Stimulated activated CD4-positive, alpha-beta T cell treated with anti-CD3 and anti-CD28 coated beads, Interleukin-4, amount 100 ng/mL, for 24 hours (primary cell): ENCODE results near the gene FOXK1.
A peak's percentile ranks its signal among the peaks of the same experiment; 100 is the strongest.

Experiments
- DNase-seq: peaks from one replicate; pipeline ENCODE4 v3.0.0-alpha.2; 2020

Gene FOXK1

DNA sequence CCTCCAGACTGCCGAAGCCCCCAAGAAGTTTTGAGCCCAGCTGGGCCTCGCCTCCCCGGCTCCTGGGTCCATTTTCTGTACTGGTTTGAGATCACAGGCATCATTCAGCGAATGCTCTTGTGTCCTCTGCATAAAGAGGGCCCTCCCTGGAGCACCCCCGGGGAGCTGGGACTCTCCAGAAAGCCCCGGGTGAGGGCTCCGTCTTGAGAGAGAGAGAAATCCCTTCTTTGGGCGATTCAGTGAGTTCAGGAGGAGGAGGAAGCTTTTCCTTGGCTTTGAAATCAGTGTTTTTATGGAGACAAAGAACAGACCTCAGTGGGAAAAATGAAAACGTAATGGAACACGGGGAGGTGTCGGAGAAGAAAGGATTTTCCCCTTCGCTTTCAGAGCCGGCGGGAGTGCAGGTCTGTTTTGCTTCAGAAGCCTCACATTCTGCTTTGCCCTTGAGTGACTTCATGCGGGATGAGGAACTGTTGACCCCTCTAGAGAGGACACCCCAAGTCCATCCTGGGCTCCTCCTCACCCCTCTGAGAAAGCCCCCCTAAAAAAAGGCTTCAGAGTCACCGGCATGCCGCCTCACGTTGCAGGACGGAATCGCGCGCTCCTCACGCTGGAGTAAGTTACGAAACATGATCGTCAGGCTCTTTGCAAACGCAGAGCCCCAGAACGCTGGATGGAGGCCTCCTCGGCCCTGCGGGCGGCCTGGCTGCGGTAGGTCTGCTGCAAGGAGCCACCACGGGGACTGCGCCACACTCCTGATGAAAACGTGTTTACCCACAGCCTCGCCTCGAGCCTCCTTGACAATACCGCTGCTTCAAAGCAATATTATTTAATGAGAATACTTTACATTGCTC lies 84.8 kb downstream of the FOXK1 start:
- no peak for DNase-seq

DNA sequence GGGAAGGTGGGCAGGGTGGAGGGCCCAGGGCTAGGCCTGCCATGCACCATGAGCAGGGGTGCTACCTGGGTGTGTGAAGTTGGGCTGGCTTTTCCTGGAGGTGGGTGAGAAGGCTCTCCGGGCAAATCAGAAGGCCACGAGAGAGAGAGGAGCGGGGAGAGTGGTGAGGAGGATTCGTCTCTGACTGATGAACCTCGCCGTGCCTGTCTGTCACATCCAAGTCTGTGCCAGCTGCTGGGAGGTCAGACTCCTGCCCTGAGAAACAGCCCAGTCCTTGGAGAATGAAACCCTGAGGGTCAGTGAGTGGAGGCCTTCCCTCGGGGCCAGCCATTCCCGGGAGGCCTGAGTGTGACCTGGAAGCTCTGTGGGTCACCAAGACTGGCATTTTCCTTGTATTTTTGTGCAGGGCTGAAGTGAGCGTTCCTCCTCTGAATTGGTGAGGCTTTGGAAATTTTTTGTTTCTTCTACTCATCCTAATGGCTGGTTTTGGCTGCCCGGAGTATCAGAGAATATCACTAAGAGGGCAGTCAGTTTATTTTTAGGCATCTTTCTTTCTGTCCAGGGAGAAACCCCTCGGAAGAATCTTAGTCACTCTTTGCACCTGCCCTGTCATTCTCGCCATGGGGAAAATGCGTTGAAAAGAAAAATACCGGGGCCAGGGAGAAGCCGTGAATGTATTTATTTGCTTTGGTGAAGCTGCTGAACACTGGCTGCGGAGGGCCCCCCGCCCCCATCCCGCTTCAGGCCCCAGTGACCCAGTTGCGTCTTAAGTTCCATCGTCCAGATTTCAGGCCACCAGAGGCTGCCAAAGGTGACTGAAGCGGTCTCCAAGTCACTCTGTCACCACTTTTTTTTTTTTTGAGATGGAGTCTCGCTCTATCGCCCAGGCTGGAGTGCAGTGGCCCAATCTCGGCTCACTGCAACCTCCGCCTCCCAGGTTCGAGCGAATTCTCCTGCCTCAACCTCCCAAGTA lies 86.8 kb downstream of the FOXK1 start:
- no peak for DNase-seq

DNA sequence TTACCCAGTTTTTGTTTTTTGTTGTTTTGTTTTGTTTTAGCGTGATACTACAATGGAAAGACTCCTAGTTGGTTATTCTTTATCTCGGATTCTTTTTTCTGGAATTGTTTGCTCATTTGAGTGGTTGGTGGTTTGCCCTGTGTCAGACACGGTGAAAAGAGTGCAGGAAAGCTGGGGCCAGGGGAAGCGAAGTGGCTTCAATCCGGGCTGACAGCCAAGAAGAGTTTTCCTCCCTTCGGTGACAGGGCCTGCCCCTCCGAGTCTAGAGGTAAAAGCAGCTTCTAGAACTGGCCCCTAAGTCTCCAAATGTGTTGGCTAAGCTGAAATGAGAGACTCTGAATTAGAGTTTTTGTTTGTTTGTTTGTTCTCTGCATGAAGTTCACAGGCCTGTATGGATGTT lies 87.7 kb downstream of the FOXK1 start:
- no peak for DNase-seq

DNA sequence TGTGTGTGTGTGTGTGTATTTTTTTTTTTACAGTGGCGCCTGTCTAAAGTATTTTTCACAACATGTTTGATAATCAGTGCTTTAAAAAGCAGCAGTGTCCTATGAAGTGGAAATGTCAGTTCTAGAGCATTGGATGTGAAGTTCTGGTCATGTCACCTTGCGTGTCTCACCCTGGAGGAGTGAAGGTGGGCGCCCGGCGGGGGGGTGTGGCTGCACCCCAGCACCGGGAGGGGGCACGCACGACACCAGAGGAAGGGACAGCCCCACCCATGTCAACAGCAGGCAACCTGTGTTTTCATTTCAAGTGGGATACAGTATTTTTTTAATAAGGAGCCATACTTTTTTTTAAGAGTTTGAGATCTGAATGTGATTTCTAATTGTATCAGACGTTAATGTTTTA lies 88.8 kb downstream of the FOXK1 start:
- DNase-seq = no peak

DNA sequence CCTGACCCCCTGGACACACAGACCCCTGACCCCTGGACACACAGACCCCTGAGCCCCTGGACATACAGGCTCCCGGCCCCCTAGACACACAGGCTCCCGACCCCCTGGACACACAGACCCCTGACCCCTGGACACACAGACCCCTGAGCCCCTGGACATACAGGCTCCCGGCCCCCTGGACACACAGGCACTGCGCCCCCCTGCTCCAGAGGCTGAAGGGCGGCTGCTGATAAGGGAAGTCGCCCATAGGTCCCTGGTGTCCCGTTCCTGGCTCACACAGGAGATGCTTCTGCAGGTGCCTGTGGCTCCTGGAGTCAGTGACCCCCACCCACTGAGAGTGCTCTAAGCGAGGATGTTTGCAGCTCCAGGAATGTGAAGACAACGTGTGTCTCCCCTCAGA lies 89.6 kb downstream of the FOXK1 start:
- DNase-seq = no peak

DNA sequence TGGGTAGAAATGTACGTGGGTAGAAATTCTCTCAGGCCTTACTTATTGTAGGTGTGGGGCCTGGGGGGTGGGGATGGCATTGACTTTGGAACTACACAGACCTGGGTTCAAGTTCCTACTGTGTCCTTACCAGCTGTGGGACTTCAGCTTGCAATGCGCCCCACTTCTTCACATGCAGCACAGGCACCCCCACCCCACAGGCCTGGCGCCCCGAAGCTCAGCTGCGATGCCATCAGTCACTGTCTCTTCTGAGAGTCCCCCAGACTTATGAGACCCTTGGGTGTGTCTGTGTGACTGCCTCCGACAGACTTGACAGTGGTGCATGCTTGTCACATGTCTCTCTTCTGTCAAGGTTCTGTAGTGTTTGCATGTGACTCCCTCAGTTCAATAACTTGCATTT lies 90.2 kb downstream of the FOXK1 start:
- no peak for DNase-seq

DNA sequence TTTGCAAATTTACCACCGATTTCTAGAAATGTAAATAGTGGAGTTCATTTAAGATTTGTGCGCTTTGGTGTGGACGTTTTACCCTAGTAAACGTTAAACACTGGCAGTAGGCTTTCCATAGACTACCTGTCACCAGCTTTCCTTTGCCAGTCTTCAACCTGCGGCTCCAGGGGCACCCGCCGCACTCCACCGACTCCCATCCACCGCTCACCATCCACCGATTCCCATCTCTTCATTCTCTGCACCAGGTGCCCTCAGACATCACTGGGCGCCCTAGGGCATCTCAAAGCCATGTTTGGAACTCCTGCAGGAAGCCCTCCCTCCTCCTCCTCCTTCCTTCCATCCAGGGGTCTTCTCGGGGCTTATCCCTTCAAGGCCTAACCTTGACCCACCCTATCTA lies 91.9 kb downstream of the FOXK1 start:
- DNase-seq = no peak

DNA sequence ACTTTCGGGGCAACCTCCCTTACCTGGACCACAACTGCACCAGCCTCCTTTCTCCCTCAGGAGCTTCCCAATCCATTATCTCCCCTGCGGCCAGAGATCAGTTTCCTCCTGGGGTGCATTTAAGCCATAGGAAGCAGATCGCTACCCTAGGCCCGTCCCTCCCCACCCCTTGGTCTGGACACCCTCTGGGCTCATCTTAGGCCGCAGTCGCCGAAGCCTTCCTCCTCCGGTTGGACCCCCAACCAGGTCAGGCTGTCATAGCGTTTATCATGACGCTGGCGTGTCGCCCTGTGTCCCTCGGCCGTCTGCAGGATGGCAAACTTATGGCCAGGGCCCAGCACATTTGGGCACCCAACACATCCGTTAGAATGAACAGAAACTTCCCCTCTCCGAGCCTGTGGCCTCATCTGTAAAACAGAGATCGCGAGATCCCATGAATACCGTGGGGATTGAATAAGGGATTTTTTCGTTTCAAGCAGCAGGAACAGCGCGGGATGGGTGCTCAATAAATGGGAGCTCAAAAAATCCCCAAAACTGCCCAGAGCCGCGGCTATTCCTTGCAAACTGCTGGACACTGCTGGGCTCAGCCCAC lies 92.7 kb downstream of the FOXK1 start:
- no peak for DNase-seq

DNA sequence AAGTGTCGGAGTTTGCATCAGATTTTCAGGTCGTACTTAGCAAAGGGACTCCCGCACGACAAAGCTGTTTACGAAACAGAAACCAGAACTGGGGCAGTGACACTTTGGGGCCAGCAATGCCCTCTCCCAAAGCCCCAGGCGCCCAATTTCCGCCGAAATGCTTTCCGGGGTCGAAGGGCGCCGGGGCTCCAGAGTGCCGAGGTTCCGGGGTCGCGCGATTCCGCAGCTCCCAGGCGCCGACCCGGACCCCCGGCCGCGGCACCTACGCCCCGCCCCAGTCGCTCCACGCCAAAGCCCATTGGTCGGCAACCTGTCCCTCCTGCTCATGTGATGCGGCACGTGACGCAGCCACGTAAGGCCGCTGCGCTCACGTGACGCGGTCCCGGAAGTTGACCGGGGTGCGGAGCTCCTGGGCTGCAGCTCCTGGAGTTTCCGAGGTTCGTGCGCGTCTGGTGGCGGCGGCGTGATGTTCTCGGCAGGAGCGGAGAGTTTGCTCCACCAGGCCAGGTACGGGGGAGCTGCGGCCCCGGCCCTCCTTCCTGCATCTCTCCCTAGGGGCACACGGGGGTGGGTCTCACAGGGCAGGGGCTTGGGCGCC lies 93.3 kb downstream of the FOXK1 start, which contains the start of gene AP5Z1:
TSS of gene AP5Z1 (plus strand) at position 374 of the 598 bp plus-strand sequence. CDS start at position 467, 93 bp downstream.
- DNase-seq = peak; percentile 96

DNA sequence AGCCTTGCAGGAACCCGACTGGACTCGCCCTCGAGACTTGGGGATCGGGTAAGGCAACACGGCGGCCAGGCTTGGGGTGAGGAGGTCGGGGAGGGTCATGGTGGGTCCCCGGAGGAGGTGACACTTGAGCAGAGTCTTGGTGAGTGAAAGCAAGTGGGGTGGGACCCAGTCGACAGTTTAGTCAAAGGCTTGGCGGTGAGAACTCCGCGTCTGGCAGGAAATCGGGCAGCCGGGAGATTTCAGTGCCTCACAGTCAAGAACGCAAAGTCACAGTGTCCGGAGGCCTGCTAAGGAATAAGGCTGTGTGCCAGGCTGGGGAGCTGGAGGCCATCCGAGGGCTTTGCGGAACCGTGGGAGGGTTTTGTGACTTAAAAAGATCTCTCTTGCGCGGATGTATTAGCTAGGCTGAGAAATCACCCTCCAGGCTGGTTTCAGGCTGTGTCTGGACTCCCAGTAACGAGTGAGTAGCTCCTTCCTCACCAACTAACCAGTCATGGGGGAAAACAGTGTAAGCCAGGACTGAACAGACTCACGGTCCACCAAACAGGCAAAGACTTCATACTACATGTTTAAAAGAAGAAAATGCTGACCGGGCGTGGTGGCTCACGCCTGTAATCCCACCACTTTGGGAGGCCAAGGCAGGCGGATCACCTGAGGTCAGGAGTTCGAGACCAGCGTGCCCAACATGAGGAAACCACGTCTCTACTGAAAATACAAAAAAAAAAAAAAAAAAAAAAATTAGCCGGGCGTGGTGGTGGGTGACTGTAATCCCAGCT lies 93.9 kb downstream of the FOXK1 start:
- DNase-seq = peak; percentile 50

DNA sequence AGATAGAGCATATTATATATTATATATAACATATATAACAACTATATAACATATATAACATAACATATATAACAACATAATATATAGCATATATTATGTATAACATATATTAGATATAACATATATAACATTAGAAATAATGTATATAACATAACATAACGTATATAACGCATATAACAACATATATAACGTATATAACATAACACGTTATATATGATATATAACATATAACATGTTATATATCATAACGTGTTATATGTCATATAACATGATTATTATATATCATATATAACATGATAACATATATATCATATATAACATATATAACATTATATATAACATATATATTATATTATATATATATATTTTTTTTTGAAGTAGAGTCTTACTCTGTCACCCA lies 97.0 kb downstream of the FOXK1 start:
- no peak for DNase-seq

DNA sequence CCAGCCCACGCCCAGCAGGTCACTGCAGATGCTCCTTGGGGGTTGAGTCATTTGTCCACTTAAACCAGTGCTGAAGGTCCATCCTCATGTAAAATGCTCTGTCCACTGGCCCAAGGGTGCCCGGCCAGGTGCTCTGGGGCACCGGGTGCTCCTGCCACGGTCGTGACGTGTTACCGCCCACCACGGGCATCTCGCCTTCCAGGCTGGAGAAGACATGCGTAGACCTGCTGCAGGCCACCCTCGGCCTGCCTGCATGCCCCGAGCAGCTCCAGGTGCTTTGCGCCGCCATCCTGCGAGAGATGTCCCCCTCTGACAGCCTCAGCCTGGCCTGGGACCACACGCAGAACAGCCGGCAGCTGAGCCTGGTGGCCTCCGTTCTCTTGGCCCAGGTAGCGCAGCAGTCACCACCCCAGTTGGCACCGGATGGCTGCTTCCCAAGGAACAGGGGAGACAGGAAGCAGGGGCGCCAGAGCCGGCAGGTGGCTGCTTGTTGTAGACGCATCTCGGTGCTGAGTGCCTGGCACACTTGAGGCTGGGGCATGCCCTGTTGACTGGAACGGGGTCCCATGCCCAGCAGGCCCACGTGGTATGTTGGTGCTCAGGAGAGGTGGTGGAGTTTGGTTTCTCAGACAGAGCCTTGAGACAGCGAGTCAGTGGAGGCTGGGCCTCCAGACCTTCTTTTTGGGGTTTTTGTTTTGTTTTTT lies 99.4 kb downstream of the FOXK1 start:
- no peak for DNase-seq

DNA sequence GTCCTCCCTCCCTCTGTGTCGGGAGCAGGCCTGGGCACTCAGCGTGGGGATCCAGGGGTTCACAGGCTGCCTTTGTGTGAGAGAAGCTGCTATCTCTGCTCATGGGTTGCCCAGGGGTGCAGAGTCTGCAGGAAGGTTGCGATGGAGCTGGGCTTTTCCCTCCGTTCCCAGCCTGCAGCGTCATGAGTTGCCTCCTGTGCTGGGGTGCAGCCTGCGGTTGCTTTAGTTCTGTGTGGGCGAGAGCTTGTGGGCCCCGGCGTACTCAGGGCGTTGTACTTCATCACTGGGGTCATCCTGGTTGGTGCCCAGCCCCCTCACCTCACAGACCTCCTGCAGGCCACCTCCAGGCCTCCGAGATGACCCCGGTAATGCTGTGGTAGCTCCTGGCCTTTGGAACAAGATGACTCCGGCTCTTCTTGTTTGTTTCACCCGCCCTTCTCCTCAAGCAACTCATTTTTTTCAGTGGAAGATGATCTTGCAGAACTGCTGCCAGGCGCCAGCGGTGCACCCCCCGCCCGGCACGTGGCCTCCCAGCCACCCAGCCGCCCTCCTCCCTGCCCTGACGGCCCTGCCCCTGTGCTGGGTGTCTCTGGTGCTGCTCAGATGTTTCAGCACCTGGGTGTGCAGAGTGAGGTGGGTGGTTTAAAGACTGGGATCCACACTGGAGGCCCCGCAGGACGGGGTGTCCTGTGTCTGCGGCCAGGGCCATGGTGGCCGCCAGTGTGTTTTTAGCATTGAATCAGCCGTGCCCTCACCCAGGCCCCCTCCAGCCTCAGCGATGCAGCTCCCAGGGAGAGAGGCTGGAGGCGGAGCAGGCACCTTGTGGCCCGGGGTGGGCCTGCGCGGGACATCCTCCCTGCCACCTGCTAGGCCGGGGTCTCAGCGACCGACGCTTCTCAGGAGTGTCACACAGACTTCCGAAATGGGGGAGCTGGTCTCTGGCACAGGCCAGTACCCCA lies 100.5 kb downstream of the FOXK1 start:
- no peak for DNase-seq

DNA sequence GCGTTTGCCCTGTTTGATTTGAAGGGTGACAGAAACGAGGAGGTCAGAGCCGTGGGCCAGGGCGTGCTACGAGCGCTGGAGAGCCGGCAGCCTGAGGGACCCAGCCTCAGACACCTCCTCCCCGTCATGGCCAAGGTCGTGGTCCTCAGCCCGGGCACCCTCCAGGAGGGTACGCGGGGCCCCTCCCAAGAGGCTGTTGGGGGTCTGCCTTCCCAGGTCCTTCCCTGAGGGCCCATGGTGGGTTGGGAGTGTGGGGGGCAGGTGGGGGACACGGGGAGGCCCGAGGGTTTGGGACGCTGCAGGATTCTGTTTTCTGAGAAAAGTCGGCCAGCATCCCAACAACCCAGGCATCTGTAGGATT lies 101.2 kb downstream of the FOXK1 start:
- no peak for DNase-seq

DNA sequence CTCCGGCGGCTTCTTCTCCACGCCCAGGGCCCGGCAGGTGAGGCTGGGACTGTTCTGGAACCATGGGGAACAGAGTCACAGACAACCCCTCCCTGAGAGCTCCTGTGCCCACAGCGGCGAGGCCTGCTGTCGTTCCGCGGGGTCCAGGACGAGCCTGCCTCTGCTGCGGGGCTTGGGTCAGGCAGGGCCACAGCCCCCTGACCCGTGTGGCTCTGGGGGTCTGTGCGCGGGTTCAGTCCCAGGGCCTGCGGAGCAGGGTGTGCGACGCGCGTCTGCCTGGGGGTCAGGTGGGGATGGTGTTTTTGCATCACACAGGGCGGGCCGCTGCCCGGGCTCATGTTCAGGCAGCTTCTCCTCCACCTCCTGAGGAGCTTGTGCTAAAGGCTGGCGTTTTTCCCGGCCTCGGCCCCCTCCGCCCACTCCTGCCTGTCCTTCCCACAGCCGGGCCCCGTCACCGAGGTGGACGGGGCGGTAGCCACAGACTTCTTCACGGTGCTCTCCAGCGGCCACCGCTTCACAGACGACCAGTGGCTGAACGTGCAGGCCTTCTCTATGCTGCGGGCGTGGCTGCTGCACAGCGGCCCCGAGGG lies 101.8 kb downstream of the FOXK1 start:
- no peak for DNase-seq

DNA sequence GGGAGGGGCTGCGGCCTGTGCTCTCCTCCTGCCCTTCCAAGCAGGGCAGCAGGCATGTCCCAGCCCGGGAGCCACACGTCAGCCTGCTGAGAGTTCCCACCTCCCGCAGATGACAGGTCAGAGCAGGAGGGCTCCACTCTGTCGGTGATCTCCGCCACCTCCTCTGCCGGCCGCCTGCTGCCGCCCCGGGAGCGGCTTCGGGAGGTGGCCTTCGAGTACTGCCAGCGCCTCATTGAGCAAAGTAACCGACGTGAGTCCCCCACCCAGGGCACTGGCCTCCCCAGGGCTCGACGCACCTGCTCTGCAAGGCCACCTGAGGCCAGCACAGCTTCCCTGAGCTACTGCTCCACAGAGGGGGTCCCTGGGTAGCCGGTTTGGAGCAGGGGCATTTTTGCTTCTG lies 102.7 kb downstream of the FOXK1 start:
- DNase-seq = no peak

DNA sequence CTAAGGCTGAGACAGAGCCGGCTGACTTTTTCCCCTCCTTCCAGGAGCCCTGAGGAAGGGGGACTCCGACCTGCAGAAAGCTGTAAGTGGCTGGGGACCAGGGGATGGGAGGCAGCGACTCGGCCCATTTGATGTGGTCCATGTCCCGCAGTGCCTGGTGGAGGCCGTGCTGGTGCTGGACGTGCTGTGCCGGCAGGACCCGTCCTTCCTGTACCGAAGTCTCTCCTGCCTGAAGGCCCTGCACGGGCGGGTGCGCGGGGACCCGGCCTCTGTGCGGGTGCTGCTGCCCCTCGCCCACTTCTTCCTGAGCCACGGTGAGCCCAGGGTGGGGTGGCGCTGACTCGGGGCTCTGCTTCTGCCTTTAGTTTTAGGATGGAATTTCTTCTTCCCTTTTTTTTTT lies 103.3 kb downstream of the FOXK1 start:
- DNase-seq = no peak

DNA sequence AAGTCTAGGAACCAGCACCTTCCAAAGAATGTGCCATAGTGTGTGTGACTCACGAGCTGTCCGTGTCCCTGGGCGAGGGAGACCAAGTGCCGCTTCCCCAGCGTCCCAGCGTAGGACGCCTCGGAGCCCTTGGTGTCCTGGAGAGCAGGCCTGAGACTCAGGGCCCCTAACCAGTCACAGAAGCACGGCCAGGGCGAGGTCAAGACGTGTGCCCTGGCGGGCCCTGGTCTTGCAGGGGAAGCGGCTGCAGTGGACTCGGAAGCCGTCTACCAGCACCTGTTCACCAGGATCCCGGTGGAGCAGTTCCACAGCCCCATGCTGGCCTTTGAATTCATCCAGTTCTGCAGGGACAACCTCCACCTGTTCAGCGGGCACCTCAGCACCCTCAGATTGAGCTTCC lies 103.9 kb downstream of the FOXK1 start:
- no peak for DNase-seq

DNA sequence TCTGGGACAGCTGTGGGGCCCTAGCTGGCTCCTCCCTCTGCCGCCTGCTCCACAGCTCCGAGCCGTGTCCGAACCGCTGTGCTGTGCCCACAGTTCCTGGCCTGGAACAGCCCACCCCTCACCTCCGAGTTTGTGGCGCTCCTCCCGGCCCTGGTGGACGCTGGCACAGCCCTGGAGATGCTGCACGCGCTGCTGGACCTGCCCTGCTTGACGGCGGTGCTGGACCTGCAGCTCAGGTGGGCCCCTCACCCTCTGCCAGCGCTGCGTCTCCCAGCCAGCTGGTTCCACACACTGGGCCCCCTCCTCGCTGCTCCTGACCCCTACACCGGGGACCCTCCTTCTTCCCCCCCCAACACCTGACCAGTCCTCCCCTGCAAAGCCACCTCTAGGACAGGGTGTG lies 105.4 kb downstream of the FOXK1 start:
- DNase-seq = no peak
